ENCODE data around the gene CACNA1H. TPM values are rescaled to one million over a fixed set of nuclear protein-coding genes. Genes with fewer than 3 reads are reported as not detected.

CACNA1H gene
- polyA plus RNA-seq, 4 donors, result 17.1 to 31.1 (median 18.5) TPM

- DNase-seq (ENCODE audit: low read depth in 4 of 4, low spot score in 3 of 4), result no peak
Measured at GRCh38 chr16:1171001-1171400, 18.1 kb downstream of the CACNA1H start.

- DNase-seq (ENCODE audit: low read depth in 4 of 4, low spot score in 3 of 4), result no peak
Measured at GRCh38 chr16:1171854-1172428, 19.0 kb downstream of the CACNA1H start.

- DNase-seq (ENCODE audit: low read depth in 4 of 4, low spot score in 3 of 4), result no peak
Measured at GRCh38 chr16:1172651-1173050, 19.7 kb downstream of the CACNA1H start.

DNA sequence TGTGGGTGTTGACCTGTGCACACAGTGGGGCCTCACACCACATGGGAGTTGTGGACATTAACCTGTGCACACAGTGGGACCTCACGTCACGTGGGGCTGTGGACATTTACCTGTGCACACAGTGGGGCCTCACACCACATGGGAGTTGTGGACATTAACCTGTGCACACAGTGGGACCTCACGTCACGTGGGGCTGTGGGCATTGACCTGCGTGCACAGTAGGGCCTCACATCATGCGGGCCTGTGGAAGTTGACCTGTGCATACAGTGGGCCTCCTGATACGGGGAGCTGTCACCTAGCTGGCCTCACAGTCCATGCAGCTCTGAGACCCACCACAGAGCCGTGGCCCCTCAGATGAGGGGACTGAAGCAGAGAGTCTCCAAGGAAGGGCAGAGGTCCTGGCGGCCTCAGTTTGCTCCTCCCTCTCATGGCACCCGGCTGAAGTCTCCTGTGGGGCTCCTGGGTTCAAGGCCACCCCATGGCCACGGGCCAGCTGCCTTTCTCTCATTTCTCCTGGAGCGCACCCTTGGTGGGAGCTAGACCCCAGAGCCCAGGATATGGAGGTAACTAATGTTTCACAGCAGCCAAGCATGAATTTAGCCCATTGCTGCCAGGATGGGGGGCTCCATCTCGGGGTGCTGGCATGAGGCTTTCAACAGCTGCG, 21.0 kb downstream of the CACNA1H start:
- no peak for DNase-seq (ENCODE audit: low read depth in 4 of 4, low spot score in 3 of 4)

- DNase-seq (ENCODE audit: low read depth in 4 of 4, low spot score in 3 of 4), result no peak
Measured at GRCh38 chr16:1174477-1175357, 21.8 kb downstream of the CACNA1H start.

GRCh38 chr16:1175566-1176279, 22.8 kb downstream of the CACNA1H start:
- no peak for DNase-seq (ENCODE audit: low read depth in 4 of 4, low spot score in 3 of 4)

DNA sequence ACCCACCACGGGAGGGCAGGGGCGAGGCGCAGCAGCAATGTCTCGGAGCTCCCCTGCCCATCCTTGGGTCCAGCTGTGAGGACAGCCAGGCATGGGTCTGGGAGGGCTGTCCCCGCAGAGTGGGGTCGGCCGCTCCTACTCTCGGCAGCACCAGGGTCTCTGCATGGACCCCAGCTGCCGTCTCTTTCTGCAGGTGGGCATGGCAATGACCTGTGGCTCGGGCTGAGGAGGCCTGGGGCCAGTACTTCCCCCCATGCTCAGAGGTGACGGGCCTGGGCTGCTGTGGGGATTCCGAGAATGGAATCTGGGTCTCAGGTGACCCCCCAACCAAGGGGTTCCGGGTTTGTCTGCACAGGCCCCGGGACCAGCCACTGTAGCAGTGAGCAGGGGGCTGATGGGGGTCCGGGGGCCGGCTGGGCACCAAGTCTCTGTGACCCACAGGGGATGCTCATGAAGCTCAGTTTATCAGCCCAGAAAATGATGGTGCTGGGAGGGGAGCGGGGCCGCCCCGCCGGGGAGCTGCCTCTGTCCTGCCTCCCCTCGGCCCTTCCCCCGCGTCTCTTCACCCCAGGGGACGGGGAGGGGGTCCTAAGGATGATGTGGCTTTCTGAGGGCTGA, 23.5 kb downstream of the CACNA1H start:
- DNase-seq (ENCODE audit: low read depth in 4 of 4, low spot score in 3 of 4), result no peak

- no peak for DNase-seq (ENCODE audit: low read depth in 4 of 4, low spot score in 3 of 4)
Measured at GRCh38 chr16:1177053-1177452, 24.1 kb downstream of the CACNA1H start.

DNA sequence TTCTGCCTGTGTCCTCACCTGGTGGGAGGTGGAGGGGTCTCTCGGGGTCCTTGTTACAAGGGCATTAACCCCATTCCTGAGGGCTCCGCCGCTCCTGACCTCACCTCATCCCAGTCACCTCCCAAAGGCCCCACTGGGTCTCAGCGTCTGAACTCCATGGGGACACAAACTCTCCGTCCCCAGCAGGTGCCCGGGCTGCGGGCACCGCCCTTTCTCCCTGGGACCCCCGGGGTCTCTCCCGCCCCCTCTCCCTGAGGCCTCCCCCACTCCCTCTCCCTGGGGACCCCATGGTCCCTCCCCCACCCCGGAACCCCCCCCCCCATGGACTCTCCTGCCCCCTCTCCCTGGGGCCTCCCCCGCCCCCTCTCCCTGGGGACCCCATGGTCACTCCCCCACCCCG, 24.8 kb downstream of the CACNA1H start:
- no peak for DNase-seq (ENCODE audit: low read depth in 4 of 4, low spot score in 3 of 4)

DNA sequence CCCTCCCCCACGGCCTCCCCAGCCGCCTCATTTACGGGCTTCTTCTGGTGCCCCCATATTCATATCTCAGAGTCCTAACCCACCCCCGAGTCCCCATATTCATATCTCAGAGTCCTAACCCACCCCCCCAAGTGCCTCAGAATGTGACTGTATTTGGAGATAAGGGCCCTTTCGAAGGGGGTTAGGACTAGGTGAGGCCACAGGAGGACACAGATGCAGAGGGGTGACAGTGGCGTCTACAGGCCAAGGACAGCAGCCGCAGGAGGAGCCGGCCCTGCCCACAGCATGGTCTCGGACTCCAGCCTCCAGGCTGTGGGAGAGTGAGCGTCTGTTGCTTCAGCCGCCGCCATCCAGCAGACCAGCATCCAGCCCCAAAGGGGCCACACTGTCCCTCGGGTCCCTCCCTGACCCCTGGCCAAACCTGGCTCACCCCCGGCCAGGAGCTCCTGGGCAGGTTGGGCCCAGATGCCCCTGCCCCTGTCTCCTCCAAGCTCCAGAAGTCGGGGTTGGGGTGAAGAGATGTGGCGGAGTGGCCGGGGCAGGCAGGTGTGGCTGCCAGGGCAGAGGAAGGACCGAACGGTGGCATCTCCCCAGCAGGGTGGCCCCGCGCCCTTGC, 25.5 kb downstream of the CACNA1H start:
- no peak for DNase-seq (ENCODE audit: low read depth in 4 of 4, low spot score in 3 of 4)

DNA sequence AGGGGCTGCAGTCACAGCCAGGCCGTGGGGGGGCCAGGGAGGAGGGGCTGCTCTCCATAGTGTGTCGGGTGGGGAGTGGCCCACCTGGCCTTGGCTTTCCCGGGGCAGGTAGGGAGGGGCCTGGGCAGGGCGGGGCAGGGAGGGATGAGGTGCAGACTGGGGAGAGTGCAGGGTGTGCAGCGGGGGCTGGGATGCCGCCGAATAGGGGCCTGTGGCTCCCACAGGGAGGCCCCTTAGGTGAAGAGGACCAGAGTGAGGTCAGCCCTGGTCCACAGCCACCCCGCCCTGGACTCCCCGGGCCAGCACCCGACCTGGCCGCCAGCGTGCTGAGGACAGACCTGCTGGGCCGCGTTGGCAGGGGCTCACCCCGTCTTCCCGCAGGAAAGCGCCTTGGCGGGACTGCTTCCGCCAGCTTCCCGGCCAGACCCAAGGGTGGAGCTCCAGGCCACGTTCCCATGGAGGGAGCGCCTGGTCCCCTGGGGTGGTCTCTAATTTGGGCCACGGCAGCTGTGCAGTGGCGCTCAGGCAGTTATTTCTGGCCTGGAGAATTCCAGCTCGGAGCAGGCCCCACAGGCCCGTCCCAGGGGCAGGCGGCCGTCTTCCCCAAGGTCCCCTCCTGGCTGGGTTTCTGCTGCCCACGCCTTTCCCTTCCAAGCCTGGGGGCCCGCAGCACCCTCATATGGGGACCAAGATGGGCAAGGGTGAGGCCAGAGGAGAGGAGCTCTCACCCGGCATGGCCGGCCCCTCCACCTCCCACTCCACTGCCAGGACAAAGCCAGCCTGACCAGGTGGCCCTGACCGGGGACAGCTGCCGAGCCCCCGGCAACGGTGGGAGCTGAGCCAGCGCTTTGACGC, 27.9 kb downstream of the CACNA1H start:
- no peak for DNase-seq (ENCODE audit: low read depth in 4 of 4, low spot score in 3 of 4)

GRCh38 chr16:1181404-1182315, 28.8 kb downstream of the CACNA1H start:
- no peak for DNase-seq (ENCODE audit: low read depth in 4 of 4, low spot score in 3 of 4)

DNA sequence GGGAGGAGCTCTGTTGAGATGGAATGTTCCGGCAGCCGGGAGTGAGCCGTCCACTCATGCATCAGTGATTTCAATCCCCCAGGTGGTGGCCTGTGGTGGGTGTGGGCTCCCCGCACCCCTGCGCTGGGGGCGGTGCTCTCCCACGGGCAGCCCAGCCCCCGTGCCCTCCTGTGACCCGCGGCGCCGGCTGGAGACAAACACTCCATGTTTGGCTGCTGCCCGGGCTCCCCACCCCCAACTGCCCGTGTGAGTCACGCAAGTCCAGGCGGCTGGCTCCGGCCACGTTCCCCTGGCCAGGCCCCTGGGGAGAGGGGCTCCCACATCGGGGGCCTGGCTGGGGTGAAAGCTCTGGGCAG, 29.4 kb downstream of the CACNA1H start:
- peak in 2 of 4 donors; percentile 62 to 77 for DNase-seq (ENCODE audit: low read depth in 4 of 4, low spot score in 3 of 4)

DNA sequence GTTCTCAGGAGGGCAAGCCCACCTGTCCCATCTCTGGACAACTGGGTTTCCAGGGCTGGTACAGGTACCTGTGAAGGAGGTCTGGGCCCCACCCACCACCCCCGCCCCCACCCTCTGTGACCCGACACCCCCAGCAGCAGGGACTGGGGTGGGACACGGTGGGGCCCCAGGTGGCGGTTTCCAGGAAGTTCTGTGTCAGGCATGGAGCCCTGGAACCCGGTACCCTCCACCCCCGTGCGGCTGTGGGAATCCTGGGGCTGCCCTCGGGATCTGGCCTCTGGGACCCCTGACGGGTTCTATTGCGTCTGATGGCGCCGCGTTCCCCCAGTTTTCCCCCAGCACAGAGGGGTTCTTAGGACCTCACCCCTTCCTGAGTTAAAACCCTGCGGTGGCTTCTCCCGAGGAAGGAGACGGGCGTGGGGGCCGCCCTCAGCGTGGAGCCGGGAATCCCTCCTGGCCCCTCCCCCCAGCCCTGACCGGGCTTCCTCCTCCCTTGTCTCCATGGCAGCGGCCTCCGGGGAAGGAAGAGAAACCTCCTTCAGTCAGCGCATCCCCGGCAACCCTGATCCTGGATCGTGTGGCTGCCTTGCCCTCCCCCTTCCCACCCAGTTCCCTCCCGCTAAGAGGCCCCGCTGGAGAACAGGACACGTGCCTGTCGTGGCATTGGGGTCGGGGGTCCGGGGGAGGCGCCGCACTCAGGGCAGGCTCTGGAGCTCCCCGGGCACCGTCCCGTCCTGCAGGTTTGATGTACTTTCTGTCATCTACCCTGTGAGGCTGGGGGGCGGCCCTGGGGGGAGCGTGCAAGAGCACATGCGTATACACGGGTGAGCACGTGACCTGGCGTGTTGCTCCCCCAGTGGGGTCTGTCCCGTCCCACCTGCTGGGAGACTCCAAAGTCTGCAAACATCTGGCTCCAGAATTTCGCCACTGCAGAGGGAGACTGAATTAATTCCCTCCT, 30.3 kb downstream of the CACNA1H start:
- peak in 1 of 4 donors; percentile 63 for DNase-seq (ENCODE audit: low read depth in 4 of 4, low spot score in 3 of 4)

- no peak for DNase-seq (ENCODE audit: low read depth in 4 of 4, low spot score in 3 of 4)
Measured at GRCh38 chr16:1184156-1184868, 31.4 kb downstream of the CACNA1H start.

DNA sequence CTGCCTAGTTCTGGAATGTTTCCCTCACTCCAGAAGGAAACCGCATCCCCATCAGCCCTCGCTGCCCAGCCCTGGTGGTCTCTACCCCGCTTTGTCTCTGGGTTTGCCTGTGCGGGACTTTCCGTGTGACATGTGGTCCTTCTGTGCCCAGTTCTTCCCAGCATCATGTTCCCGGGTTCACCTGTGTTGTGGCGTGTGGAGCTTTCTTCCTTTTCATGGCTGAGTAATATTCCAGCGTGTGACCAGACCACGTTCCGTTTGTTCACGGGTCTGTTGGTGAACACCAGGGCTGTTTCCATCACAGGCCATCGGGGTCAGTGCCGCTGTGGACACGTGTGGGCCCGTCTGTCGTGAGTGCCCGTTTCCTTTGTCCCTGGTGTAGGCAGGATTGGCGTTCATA, 32.1 kb downstream of the CACNA1H start:
- DNase-seq (ENCODE audit: low read depth in 4 of 4, low spot score in 3 of 4), result no peak
